Thoracic aorta (tissue), 2 donors: ENCODE measurements around the gene NFXL1. TPM values are rescaled to one million over a fixed set of nuclear protein-coding genes. Genes with fewer than 3 reads are reported as not detected.

Experiments used
- ATAC-seq: fragments of 150-250 bp; one replicate; pipeline ENCODE4 v1.8.0; 2017; ENCODE audit warnings: low read depth; ENCODE audit not compliant: insufficient number of reproducible peaks, low FRiP score
- DNase-seq: peaks from one replicate; pipeline ENCODE4 v3.0.0-alpha.2; 2020; ENCODE audit warnings: low spot score
- H3K27ac ChIP-seq, 2 donors: fragments of 200-600 bp; sonication (generic); 1 replicate in 1 of 2; 2 replicates in 1 of 2; pipeline ENCODE4 v1.5.1; 2016; ENCODE audit warnings: mild to moderate bottlenecking in 2 of 2, moderate library complexity in 2 of 2
- H3K27me3 ChIP-seq: fragments of 200-600 bp; sonication (generic); replicated peaks from 2 replicates; pipeline ENCODE4 v1.6.0; 2016; ENCODE audit warnings: mild to moderate bottlenecking; ENCODE audit not compliant: insufficient read depth
- H3K36me3 ChIP-seq: fragments of 200-600 bp; sonication (generic); one replicate; pipeline ENCODE4 v1.5.1; 2016
- H3K4me1 ChIP-seq, 2 donors: fragments of 200-600 bp; sonication (generic); 1 replicate in 1 of 2; 2 replicates in 1 of 2; pipeline versions ENCODE4 v1.5.1 to v1.6.0; 2016; ENCODE audit warnings: low read depth in 2 of 2, mild to moderate bottlenecking in 1 of 2; ENCODE audit not compliant: control insufficient read depth in 1 of 2
- H3K4me3 ChIP-seq: fragments of 200-600 bp; sonication (generic); 2 replicates; pipeline ENCODE4 v1.5.1; 2016; ENCODE audit warnings: mild to moderate bottlenecking
- H3K9me3 ChIP-seq: fragments of 200-600 bp; sonication (generic); 2 replicates; pipeline ENCODE4 v1.5.1; 2016
- total RNA-seq, 2 donors: library from RNA; depleted of rRNA; stranded (reverse); fragments of >200 nt; gene quantifications; one replicate each; pipeline versions ENCODE4 v1.1.0 to v1.2.3, GENCODE V29; 2016
- TF ChIP-seq, protein P1 (sequence below): fragments of 200-600 bp; sonication (generic); IDR thresholded peaks from one replicate; pipeline ENCODE4 v1.5.1; 2019; ENCODE audit warnings: antibody characterized with exemption

Gene NFXL1
- total RNA-seq, 2 donors from 2014 or later, result 5.6 to 13.1 TPM

DNA sequence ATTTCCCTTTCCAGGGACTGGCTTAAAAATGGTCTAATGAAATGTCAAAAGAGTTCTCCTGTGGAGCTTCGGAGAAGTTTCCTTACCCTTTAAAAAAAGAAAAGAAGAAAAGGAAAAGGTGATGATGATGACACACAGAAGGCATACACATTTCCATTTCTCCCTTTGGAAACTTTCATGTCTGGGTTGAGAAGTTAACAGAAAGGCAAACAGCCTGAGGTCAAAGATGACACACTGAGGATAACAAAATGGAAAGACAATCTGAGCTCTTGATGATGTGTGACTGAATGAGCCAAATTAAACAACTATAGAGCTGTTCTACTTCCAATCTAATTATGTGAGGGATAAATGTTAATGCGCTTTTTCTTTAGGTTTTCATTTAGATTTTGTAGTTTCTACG lies 32.2 kb downstream of the NFXL1 start:
- TF ChIP-seq, protein P1, sequence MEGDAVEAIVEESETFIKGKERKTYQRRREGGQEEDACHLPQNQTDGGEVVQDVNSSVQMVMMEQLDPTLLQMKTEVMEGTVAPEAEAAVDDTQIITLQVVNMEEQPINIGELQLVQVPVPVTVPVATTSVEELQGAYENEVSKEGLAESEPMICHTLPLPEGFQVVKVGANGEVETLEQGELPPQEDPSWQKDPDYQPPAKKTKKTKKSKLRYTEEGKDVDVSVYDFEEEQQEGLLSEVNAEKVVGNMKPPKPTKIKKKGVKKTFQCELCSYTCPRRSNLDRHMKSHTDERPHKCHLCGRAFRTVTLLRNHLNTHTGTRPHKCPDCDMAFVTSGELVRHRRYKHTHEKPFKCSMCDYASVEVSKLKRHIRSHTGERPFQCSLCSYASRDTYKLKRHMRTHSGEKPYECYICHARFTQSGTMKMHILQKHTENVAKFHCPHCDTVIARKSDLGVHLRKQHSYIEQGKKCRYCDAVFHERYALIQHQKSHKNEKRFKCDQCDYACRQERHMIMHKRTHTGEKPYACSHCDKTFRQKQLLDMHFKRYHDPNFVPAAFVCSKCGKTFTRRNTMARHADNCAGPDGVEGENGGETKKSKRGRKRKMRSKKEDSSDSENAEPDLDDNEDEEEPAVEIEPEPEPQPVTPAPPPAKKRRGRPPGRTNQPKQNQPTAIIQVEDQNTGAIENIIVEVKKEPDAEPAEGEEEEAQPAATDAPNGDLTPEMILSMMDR, result no peak
- Histone ChIP-seq H3K36me3 (peaks cover 40% of the 10 kb centered on the region), H3K4me3 (no peak overlapping the region), H3K9me3 (no peaks in the 10 kb centered on the region), H3K27ac (no peak overlapping the region), H3K27me3 (no peaks in the 10 kb centered on the region), H3K4me1 (no peaks in the 10 kb centered on the region)
- ATAC-seq (no peak), DNase-seq (no peak)

DNA sequence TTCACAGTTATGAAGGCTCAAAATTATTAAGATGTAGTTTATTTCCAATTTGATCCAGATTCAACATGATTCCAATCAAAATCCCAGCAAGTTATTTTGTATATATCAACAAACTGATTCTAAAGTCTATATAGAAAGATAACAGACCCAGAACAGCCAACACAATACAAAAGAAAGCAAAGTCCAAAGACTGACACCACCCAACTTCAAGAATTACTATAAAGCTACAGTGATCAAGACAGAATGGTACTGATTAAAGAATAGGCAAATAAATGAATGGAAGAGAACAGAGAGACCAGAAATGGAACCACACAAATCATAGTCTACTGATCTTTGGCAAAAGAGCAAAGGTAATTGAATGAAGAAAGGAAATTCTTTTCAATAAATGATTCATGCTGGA lies 34.9 kb downstream of the NFXL1 start:
- ATAC-seq (no peak), DNase-seq (no peak)
- TF ChIP-seq, protein P1, result no peak
- Histone ChIP-seq H3K27me3 (no peaks in the 10 kb centered on the region), H3K9me3 (no peaks in the 10 kb centered on the region), H3K4me1 (no peaks in the 10 kb centered on the region), H3K27ac (no peak overlapping the region), H3K36me3 (peaks cover 40% of the 10 kb centered on the region), H3K4me3 (no peak overlapping the region)

DNA sequence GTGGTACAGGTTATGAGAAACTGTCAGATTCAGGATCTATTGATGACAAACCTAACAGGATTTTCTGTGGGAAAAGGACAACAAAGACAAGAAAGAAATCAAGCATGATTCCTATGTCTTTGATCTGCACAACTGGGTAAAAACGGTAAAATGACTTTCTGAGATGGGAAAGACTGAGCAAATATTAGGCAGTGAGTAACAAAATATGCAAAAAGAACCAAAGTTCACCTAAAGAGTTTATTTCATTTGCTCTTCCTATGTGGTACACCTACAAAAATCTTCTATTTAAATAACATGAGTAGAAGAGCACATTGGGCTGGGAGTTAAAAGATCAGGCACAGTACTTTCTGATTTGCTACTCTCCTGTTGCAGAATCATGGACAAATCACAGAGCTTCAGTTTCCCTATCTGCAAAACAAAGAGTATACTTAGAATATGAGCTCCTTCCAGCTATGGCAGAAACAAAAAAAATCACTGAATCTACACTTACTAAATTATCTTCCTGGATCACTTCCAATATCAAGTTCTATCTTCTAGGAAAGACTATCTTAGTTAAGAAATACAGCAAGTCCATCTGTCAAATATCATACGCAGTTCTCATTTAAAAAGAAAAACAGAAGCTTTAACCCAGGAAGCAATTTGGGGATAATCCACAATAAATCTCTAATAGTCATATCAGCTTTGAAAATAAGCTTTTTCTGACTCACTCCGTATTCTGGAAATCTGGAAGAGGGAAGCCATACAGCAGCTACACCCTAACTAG lies 37.4 kb downstream of the NFXL1 start:
- no peak overlapping the region for H3K4me3 ChIP-seq
- TF ChIP-seq, protein P1, result no peak
- no peak for ATAC-seq

DNA sequence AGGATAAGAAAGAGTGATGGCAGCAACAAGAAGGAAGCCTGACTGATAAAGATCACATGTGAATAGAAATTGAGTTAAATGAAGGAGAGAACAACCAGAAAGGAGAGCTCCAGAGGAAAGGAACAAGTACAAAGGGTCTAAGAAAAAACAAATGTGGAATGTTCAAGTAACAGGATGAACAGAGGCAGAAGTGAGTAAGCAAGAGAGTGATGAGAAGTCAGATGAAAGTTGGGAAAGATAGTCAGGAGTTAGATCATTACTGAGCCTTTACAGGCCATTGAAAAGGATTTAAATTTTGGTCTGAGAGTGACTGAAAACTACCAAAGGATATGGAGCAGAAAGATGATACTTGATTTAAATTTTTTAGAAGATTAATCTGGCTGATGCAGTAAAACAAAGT lies 38.1 kb downstream of the NFXL1 start:
- TF ChIP-seq, protein P1, result no peak
- DNase-seq (no peak), ATAC-seq (no peak)
- Histone ChIP-seq H3K27ac (no peak overlapping the region), H3K9me3 (peaks cover 4% of the 10 kb centered on the region), H3K36me3 (peaks cover 39% of the 10 kb centered on the region), H3K4me3 (no peak overlapping the region), H3K27me3 (no peaks in the 10 kb centered on the region), H3K4me1 (no peaks in the 10 kb centered on the region)

More for the DNA sequence above, 37.4 kb downstream of the NFXL1 start:
- Histone ChIP-seq H3K4me1 (no peaks in the 10 kb centered on the region), H3K36me3 (peaks cover 39% of the 10 kb centered on the region), H3K27me3 (no peaks in the 10 kb centered on the region), H3K27ac (no peak overlapping the region), H3K9me3 (peaks cover 4% of the 10 kb centered on the region)
- no peak for DNase-seq

DNA sequence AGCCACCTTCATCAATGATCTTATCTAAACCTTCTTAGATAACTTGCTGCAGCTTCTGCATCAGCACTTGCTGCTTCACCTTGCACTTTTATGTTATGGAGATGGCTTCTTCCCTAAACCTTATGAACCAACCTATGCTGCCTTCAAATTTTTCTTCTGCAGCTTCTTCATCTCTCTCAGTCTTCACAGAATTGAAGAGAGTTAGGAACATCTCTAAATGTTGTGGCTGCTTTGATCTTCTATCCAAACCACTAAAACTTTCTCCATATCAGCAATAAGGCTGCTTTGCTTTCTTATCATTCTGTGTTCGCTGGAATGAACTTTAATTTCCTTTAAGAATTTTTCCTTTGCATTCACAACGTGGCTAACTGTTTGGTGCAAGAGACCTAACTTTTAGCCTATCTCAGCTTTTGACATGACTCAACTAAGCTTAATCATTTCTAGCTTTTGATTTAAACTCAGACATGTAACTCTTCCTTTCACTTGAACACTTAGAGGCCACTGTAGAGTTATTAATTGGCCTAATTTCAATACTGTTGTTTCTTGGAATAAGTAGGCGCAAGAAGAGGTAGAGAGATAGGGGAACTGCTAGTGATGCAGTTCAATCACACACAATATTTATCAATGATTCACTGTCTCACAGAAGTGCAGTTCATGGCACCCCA lies 40.4 kb downstream of the NFXL1 start:
- TF ChIP-seq, protein P1, result no peak
- Histone ChIP-seq H3K27ac (no peak overlapping the region), H3K4me3 (no peak overlapping the region), H3K27me3 (no peaks in the 10 kb centered on the region), H3K9me3 (peaks cover 4% of the 10 kb centered on the region), H3K36me3 (peaks cover 36% of the 10 kb centered on the region), H3K4me1 (no peaks in the 10 kb centered on the region)
- ATAC-seq (no peak), DNase-seq (no peak)
